ENCODE results near the gene SELPLG.
"Not testable (repeated sequence)": the region's sequence is repeated elsewhere in the genome, so short reads cannot be mapped to it uniquely, and the experiment has no call there.

The SELPLG gene

GRCh38 chr12:108584456-108585065 lies 49.1 kb downstream of the SELPLG start:
- no peak for DNase-seq

DNA sequence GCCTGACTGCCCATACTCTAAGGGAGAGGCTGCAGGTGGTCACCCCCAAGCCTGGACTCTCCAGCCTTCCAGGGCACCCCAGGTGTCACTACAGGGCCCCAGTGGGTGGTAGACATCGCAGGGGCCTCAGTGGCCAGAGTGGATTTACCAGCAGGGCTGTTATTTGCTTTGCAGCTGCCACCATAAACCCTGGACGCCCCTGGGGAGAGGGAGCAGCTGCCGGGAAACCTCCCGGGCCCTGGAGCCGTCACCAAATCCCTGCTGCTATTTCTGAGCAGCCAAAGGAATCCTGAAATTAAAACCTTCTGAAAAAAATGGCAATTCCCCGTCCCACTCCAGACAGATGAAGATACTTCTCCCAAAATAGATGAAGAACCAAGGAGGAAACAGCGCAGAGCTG lies 49.7 kb downstream of the SELPLG start:
- no peak for DNase-seq

- no peak for DNase-seq
Observed at GRCh38 chr12:108582978-108583770, 50.5 kb downstream of the SELPLG start.

- DNase-seq, result no peak
Observed at GRCh38 chr12:108582509-108582908, 51.2 kb downstream of the SELPLG start.

GRCh38 chr12:108581311-108582227 lies 52.1 kb downstream of the SELPLG start:
- no peak for DNase-seq

- no peak for DNase-seq
Observed at GRCh38 chr12:108580531-108580930, 53.2 kb downstream of the SELPLG start.

DNA sequence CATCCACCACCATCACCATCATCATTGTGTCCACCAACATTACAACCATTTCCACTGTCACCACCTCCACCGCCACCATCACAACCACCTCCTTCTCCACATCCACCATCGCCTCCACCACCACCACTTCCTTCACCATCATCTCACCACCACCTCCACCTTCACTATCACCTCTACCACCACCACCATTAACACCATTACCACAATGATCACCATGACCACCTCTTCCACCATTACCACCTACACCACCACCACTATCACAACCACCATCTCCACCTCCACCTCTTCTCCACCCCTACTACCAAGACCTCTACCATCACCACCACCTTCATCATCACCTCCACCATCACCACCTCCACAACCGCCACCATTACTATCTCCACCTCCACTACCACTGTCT lies 54.9 kb downstream of the SELPLG start:
- DNase-seq, result no peak

DNA sequence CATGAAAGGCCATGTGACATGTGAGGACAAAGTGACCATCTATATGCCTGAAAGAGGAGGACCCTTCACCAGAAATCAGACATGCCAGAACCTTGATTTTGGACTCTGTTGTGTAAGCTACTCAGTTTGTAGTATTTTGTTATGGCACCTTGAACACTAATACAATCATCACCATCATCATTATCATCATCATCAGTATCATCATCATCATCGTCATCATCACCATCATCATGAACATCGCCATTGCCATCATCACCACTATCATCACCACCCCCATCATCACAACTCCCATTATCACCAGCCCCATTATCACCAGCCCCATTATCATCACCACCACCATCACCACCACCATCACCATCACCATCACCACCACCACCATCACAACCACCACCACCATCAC lies 55.4 kb downstream of the SELPLG start:
- no peak for DNase-seq

- DNase-seq, result no peak
Observed at GRCh38 chr12:108577458-108577857, 56.2 kb downstream of the SELPLG start.

GRCh38 chr12:108576660-108577234 lies 56.9 kb downstream of the SELPLG start:
- no peak for DNase-seq

GRCh38 chr12:108575199-108575912 lies 58.3 kb downstream of the SELPLG start:
- DNase-seq, result no peak

DNA sequence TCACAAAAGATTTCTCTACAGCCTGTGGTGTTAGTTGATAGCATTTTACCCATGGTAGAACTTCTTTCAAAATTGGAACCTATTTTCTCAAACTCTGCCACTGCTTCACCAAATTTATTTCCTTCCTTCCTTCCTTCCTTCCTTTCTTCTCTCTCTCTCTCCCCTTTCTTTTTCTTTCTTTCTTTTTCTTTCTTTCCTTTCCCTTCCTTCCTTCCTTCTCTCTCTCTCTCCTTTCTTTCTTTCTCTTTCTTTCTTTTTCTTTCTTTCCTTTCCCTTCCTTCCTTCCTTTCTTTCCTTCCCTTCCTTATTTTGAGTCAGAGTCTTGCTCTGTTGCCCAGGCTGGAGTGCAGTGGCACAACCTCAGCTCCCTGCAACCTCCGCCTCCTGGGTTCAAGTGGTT lies 59.4 kb downstream of the SELPLG start:
- DNase-seq, result not testable (repeated sequence)

DNA sequence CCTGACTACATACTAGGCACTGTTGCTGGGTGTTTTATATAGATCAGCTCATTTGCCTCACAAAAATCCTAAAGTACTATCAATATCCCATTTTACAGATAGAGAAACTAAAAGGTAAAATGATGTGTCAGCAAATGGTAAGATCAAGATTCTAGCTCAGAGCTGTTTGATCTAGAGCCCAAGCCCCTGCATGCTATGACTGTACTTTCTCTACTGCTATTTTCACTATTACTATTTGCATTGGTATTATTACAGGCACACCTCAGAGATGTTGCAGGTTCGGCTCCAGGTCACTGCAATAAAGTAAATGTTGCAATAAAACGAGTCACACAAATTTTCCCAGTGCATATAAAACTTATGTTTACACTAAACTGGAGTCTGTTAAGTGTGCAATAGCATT lies 60.4 kb downstream of the SELPLG start:
- DNase-seq, result no peak

GRCh38 chr12:108572166-108572790 lies 61.4 kb downstream of the SELPLG start:
- no peak for DNase-seq
